ENCODE data around the gene CHD9.

CHD9 gene

GRCh38 chr16:53094013-53094630 is 39.3 kb downstream of the CHD9 start:
- peak; percentile 33 for DNase-seq (ENCODE audit: low spot score)

- DNase-seq (ENCODE audit: low spot score), result no peak
Measured at GRCh38 chr16:53097190-53097589, 42.4 kb downstream of the CHD9 start.

DNA sequence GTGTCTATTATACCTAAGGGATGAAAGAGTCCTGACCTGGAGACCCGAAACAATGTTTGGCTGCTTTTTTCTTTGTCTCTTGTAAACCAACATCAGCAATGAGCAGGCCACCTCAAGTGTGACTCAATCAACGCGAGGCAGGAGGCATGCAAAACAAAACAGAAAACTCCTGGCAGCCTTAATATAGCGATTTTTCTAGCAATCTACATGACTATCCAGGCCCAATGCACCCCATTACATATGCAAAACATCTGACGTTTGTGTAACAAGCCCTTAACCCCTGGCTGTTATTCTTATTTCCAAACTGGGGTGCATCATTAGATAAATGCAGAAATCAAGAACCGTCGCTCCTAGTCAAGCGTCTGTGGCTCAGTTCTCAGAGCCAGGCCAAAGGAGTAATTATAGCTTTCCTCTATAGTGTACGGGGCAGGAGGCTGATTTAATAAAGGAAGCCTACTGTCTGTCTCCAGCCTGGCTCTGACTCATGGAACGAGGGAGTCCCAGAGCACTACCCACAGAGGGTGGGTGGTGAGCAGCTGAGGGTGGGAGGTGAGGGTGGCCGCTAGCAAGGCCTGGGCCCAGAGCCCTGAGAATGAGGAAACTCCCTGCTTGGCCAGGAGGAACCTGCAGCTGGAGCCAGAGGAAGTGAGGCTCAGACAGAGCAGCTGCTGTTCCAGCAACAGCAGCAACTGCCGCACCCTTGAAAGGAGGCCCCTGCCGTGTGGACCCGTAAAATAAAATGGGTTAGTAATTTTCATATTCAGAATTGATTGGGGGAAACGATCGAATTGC is 43.9 kb downstream of the CHD9 start:
- peak; percentile 58 for DNase-seq (ENCODE audit: low spot score)

DNA sequence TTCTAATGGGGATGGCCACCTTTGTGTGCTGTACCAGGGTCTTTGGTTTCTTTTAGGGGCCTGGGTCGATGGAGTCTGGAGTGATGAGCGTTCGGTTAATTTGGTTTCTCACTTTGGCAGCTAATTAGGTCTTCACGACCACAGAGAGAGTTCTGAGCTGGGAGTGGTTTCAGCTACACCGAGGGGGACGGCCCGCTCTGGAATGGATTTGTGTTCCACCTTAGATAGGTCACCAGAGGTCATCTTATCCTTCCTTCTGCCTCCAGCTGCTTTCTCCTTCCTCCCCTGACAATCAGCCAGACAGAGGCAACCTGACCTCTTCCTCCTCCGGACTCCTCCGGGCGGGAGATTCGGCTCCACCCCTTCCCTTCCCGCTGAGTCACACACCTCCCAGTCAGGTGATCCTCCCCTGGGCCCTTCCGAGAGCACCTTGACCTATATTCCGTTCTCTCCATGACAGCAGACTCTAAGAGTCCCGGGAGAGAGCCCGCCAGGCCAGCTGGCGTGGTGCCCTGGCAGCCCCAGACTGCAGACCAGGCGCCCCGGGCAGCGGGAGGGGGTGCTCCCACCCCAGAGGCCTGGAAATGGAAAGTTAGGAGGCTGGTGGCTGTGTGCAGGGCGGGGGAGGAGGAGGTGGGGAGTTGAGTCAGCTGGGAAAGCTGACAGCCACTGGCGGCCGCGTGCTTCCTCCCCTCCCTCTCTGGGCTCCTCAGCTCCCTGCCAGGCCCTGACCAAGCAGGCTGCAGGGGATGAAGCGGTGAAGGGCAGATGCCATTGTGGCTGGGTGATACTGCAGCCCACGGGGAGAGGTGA is 44.7 kb downstream of the CHD9 start:
- peak; percentile 59 for DNase-seq (ENCODE audit: low spot score)

DNA sequence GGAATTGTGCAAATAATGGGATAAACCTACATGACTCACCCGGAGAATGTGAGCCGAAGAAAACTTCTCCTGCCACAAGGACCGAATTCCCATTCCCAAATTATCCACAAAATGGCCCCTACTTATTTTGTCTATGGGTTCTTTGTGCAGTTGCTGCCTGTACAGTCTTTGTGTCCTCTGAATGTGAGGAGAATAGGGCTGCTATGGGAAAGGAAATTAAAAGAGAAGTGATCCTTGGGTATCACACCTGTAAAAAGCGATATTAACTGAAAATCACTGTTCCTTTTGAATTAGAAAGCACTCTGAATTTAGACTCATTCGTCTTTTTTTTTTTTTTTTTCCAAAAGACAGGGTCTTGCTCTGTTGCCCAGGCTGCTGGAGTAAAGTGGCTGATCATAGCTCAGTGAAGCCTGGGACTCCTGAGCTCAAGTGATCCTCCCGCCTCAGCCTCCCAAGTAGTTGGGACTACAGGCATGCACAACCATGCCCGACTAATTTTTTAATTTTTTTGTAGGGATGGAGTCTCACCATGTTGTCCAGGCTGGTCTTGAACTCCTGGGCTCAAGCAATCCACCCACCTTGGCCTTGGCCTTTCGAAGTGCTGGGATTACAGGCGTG is 45.4 kb downstream of the CHD9 start:
- DNase-seq (ENCODE audit: low spot score), result no peak

- no peak for DNase-seq (ENCODE audit: low spot score)
Measured at GRCh38 chr16:53100889-53101288, 46.1 kb downstream of the CHD9 start.

GRCh38 chr16:53103811-53104210 is 49.0 kb downstream of the CHD9 start:
- DNase-seq (ENCODE audit: low spot score), result no peak

DNA sequence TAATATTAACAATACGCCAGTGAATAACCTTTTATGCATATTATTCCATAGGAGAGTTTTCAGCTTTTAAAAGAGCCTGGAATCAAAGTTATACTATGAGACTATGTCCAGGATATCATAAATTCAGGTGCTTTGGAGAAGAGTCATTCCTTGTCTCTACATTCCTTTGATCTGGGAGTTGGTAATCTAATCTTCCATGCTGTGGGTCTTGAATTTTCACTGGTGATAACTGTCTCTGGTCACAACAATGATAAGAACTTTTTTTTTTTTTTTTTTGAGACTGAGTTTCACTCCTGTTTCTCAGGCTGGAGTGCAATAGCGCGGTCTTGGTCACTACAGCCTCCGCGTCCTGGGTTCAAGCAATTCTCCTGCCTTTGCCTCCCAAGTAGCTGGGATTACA is 50.8 kb downstream of the CHD9 start:
- no peak for DNase-seq (ENCODE audit: low spot score)

- no peak for DNase-seq (ENCODE audit: low spot score)
Measured at GRCh38 chr16:53111078-53111791, 56.4 kb downstream of the CHD9 start.

GRCh38 chr16:53112015-53112414 is 57.2 kb downstream of the CHD9 start:
- no peak for DNase-seq (ENCODE audit: low spot score)

DNA sequence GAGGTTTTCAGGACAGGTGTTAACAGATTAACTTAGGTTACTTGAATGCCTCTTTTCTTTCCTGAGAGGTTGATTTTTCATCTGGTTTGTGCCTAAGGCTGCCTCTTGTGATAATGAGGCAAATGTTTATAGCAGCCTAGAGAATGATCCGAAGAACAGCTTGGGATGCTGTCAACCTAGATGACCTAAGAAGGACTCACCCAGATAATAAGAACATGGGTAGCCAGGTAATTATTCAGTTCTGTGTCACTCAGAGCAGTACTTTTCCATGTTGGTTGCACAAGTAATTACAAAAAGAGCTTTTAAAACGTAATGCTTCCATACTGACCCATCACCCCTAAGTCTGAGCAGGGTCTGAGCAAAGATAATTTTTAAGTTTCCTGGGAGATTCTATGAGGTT is 60.3 kb downstream of the CHD9 start:
- no peak for DNase-seq (ENCODE audit: low spot score)

DNA sequence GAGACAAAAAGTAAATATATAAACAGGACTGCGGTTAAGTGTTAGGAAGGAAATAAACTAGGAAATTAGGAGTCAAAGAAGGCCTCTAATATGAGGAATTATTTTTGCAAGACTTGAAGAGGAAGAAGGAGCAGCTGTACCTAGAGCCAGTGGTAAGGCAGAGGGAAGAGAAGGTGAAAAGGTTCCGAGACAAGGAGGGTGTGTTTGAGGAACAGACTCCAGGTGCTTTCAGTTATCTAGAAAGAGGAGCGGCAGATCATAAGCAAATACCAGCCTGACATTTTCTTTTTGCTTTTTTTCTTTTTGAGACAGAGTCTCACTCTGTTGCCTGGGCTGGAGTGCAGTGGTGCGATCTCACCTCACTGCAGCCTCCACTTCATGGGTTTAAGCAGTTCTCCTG is 61.0 kb downstream of the CHD9 start:
- no peak for DNase-seq (ENCODE audit: low spot score)

- no peak for DNase-seq (ENCODE audit: low spot score)
Measured at GRCh38 chr16:53121043-53121620, 66.3 kb downstream of the CHD9 start.

GRCh38 chr16:53121661-53122060 is 66.9 kb downstream of the CHD9 start:
- DNase-seq (ENCODE audit: low spot score), result no peak

DNA sequence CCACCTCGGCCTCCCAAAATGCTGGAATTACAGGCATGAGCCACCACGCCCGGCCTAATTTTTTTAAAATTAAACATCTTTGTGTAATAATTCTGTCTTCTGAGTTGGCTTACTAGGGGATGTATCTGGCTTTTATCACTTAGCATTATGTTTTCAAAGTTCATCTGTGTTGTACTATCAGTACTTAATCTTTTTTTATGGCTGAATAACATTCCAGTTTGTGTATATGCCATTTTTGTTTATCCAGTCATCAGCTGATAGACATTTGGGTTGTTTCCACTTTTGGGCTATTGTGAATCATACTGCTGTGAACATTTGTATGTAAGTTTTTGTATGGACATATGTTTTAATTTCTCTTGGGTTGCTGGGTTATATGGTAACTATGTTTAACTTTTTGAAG is 69.0 kb downstream of the CHD9 start:
- DNase-seq (ENCODE audit: low spot score), result no peak

DNA sequence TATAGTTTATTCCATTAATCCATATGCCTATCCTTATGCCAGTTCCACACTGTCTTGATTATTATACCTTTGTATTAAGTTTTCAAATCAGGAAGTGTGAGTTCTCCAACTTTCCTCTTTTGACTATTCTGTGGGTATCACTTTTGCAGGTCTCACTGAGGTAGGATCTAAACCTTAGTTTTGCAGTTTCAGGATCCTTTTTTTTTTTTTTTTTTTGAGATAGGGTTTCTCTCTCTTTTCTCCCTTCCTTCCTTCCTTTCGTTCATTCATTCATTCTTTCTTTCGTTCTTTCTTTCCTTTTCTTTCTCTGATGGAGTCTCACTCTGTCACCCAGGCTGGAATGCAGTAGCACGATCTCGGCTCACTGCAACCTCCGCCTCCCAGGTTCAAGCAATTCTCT is 71.6 kb downstream of the CHD9 start:
- DNase-seq (ENCODE audit: low spot score), result no peak

DNA sequence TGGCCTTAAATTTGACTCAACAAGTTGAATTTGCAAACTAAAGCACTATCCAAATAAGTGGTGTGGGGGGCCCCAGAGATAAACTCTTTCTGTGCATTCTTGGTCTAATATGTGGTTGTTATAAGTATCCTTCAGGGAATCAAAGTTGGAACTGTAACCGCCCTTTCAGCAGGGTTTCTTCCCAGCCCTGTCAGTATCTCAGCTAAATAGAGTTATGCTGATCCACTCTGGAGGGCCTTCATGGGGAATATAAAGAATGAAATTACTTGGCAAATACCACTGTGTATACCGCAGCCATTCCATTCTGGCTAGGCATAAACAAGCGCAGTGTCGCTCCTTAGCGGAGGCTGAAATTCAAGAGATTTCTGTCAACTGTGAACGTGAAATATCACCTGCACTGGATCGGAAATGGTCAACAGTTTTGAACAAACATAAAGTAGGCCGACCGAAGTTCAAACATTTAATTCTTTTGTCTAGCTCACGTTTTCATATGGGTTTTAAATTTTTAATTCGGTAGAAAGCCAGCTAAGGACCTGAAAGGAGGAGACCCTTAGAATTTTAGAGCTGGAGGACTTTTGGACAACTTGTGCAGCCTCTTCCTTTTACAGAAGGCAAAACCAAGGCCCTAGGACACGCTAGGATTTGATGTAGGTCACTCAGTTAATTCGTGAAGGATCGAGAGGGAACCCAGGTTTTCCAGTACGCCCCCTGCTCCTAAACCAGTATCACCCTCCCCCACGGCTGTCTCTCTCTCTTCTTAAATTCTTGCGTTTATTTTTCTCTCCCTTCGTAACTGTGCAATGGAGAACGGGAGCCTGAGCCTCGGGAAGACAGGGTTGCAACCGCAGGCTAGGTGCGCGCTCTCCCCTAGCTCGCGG is 74.7 kb downstream of the CHD9 start:
- no peak for DNase-seq (ENCODE audit: low spot score)

- peak; percentile 95 for DNase-seq (ENCODE audit: low spot score)
Measured at GRCh38 chr16:53130159-53131049, 75.6 kb downstream of the CHD9 start.

DNA sequence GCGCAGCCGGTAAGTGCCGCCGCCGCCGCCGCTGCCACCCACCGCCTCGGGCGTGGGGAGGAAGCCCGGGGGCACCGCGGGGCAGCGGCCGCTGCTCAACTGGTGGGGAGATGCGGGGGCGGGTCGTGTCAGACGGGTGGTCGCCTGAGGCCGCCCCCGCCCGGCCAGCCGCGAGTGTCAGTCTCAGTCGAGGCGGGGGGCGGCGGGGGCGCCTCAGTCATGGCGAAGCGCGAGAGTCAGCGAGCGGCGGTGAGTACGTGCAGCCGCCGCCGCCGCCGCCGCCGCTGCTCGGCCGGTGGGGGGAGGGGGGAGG is 76.2 kb downstream of the CHD9 start:
- no peak for DNase-seq (ENCODE audit: low spot score)

Measured in CD4-positive, alpha-beta T cell treated with Interleukin-2 at 100 ng/mL for 4 hours (primary cell).